ENCODE results near the gene PLA2G2C. TPM values are rescaled to one million over a fixed set of nuclear protein-coding genes. Genes with fewer than 3 reads are reported as not detected.
A peak's percentile ranks its signal among the peaks of the same experiment; 100 is the strongest.

PLA2G2C gene
- total RNA-seq, 2 donors from 2014 or later: 0.27 TPM; not detected in 1

DNA sequence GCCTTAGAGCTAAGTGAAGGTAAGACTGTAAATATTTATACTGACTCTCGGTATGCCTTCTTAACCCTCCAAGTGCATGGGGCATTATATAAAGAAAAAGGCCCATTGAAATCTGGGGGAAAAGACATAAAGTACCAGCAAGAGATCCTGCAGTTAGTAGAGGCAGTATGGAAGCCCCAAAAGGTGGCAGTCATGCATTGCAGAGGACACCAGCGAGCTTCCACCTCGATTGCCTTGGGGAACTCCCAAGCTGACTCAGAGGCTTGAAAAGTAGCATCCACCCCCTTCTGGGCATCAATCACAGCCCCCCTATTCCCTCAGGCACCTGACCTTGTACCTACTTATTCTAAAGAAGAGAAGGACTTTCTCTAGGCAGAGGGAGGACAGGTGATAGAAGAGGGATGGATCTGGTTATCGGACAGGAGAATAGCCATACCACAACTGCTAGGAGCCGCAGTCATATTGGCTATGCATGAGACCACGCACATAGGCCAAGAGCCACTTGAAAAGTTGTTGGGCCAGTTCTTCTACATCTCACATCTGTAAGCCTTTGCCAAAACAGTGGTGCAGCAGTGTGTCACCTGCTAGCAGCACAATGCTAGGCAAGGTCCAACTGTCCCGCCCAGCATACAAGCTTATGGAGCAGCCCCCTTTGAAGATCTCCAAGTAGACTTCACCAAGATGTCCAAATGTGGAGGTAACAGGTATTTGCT is 27.8 kb downstream of the PLA2G2C start:
- TF ChIP-seq, protein P1, sequence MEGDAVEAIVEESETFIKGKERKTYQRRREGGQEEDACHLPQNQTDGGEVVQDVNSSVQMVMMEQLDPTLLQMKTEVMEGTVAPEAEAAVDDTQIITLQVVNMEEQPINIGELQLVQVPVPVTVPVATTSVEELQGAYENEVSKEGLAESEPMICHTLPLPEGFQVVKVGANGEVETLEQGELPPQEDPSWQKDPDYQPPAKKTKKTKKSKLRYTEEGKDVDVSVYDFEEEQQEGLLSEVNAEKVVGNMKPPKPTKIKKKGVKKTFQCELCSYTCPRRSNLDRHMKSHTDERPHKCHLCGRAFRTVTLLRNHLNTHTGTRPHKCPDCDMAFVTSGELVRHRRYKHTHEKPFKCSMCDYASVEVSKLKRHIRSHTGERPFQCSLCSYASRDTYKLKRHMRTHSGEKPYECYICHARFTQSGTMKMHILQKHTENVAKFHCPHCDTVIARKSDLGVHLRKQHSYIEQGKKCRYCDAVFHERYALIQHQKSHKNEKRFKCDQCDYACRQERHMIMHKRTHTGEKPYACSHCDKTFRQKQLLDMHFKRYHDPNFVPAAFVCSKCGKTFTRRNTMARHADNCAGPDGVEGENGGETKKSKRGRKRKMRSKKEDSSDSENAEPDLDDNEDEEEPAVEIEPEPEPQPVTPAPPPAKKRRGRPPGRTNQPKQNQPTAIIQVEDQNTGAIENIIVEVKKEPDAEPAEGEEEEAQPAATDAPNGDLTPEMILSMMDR (IDR thresholded peaks at IDR 0.05): no peak
- DNase-seq: no peak
- Histone ChIP-seq H3K27me3 (no peaks in the 10 kb centered on the region), H3K27ac (no peak overlapping the region), H3K9ac (ENCODE audit: low read depth in 2 of 2, low read length in 2 of 2) (no peak overlapping the region), H3K9me3 (no peaks in the 10 kb centered on the region), H3K4me1 (no peaks in the 10 kb centered on the region), H3K36me3 (no peaks in the 10 kb centered on the region), H3K4me3 (no peak overlapping the region)
- intact Hi-C loops (cut with DNase I): no loop called here

DNA sequence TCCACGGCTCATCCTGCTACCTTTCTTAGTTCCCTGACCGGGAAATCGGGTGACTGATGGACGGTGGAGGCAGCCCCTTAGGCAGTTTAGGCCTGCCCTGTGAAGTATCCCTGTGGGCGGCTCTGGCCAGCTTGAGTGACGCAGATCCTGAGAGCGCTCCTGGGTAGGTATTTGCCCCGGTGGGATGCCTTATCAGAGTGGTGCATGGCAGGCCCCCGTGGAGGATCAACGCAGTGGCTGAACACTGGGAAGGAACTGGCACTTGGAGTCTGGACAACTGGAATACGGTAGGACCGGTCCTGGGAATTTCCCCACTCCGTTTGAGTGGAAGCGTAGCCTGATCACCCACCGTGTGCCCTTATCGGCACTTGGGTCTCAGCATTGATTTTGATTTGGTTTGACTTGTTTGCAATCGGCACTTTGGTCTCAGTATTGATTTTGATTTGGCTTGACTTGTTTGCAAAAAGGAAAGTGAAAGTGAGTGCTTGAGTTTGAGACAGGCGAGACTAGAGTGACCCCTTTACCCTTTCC is 32.0 kb downstream of the PLA2G2C start:
- intact Hi-C loops (cut with DNase I): loop anchor here (5.0 kb wide), 2 partner anchors 52 to 182 kb away; no protein-coding TSS in a partner anchor
- Histone ChIP-seq H3K27me3 (no peaks in the 10 kb centered on the region), H3K9ac (ENCODE audit: low read depth in 2 of 2, low read length in 2 of 2) (no peak overlapping the region), H3K4me3 (no peak overlapping the region), H3K9me3 (no peaks in the 10 kb centered on the region), H3K4me1 (no peaks in the 10 kb centered on the region), H3K36me3 (no peaks in the 10 kb centered on the region), H3K27ac (no peak overlapping the region)
- DNase-seq: no peak
- TF ChIP-seq, protein P1 (IDR thresholded peaks at IDR 0.05): no peak

DNA sequence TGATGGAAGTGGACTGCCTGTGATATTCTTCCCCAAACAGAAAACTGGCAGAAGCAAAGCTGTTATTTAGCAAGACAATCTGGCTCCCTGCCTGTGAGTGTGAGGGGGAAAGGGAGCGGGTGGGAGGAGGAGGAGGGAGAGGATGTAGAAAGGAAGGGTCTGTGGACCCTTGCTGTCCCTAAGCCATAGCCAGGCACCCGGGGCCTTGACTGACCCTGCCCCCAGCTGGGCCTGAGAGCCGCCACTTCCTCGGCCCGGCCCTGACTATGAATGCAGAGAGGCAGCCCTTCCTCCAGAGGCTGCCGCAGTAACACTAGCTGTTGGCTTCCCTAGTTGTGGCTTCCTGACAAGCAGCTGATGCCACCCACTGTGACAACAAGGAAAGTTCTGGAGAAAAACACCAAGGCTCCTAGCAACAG is 33.3 kb downstream of the PLA2G2C start:
- H3K4me1 ChIP-seq: no peaks in the 10 kb centered on the region
- no peak for DNase-seq
- intact Hi-C loops (cut with DNase I): loop anchor here (2.0 to 5.0 kb wide), 3 partner anchors 51 to 234 kb away; no protein-coding TSS in a partner anchor
- no peaks in the 10 kb centered on the region for H3K36me3 ChIP-seq
- TF ChIP-seq, protein P1 (IDR thresholded peaks at IDR 0.05): no peak
- no peak overlapping the region for H3K4me3 ChIP-seq
- no peak overlapping the region for H3K9ac ChIP-seq (ENCODE audit: low read depth in 2 of 2, low read length in 2 of 2)
- no peaks in the 10 kb centered on the region for H3K9me3 ChIP-seq
- no peaks in the 10 kb centered on the region for H3K27me3 ChIP-seq
- no peak overlapping the region for H3K27ac ChIP-seq

DNA sequence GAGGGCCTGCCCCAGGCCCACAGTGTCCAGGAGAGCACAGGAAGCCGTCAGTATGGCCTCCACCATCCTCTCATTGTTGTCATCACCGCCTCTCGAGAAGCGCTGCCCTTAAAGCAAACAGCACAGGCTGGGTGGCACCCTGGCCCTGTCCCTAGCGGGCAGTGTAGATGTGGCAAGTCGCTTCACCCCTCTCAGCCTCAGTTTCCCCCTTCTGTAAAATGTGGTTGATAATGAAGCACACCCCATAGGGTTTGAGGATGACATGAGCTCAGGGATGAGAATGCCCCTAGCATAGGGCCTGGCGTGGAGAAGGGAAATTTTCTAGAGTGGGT is 33.8 kb downstream of the PLA2G2C start:
- TF ChIP-seq, protein P1 (IDR thresholded peaks at IDR 0.05): peak; percentile 17
- Histone ChIP-seq H3K36me3 (no peaks in the 10 kb centered on the region), H3K4me1 (no peaks in the 10 kb centered on the region), H3K9ac (ENCODE audit: low read depth in 2 of 2, low read length in 2 of 2) (no peak overlapping the region), H3K4me3 (no peak overlapping the region), H3K27ac (no peak overlapping the region), H3K9me3 (no peaks in the 10 kb centered on the region), H3K27me3 (no peaks in the 10 kb centered on the region)
- DNase-seq: no peak
- intact Hi-C loops (cut with DNase I): loop anchor here (2.0 to 5.0 kb wide), 3 partner anchors 50 to 234 kb away; no protein-coding TSS in a partner anchor

DNA sequence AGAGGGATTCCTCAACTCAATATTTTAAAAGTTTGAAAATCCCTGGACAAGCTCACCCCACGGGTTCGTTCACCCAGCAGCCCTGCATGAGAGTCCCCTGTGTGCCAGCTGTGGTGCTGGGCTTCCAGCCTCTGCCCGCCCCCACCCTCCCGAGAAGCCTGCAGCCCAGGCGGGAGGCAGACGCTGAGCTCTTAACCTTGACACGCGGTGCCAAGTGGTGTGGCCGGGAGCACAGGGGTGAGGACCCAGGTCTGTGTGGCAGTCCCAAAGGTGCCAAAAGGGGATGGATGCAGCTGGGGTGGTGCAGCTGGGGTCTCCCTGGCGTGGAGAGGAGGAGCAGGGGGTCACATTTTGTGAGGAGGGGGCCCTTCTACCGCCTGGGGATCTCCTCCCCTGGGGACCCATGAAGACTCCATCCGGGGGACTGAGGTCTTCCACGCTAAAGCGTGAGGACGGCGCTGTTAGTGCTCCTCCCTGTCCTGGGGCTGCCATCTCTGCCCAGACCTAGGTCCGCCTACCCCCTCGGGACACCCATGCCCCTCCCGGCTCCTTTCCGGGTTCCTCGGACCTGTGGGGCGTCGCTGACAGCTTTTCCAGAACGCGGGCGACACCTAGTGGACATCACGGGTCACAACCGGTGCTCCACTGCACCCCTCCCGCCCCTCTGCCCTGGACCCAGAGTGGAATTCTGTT is 34.3 kb downstream of the PLA2G2C start:
- Histone ChIP-seq H3K4me3 (peak overlapping the region; percentile 36), H3K27ac (no peak overlapping the region), H3K9ac (ENCODE audit: low read depth in 2 of 2, low read length in 2 of 2) (peak overlapping the region; percentile 51 to 62), H3K4me1 (no peaks in the 10 kb centered on the region), H3K27me3 (no peaks in the 10 kb centered on the region), H3K9me3 (no peaks in the 10 kb centered on the region), H3K36me3 (no peaks in the 10 kb centered on the region)
- intact Hi-C loops (cut with DNase I): loop anchor here (2.0 to 5.0 kb wide), 3 partner anchors 50 to 233 kb away; no protein-coding TSS in a partner anchor
- TF ChIP-seq, protein P1 (IDR thresholded peaks at IDR 0.05): peak; percentile 95
- DNase-seq: peak; percentile 84

All from colonic mucosa (tissue), 4 donors.